IMR-90 (cell line): ENCODE data around the gene AKAP1. TPM values are rescaled to one million over a fixed set of nuclear protein-coding genes. Genes with fewer than 3 reads are reported as not detected.

ENCODE experiments used
- ATAC-seq: fragments of 200-7000 bp; cut with Tn5 transposase; 2 replicates; pipeline ENCODE4 v1.9.1; 2020; ENCODE audit warnings: low read depth, mild to moderate bottlenecking, moderate library complexity
- BruUV-seq: library from RNA; stranded (reverse); fragments of 400-500 nt; replicated peaks from 2 replicates; lab custom pipeline; 2021; lab: Mats Ljungman, UMichigan
- CTCF ChIA-PET: fragments of 300-600 bp; formaldehyde crosslinking; extraction: SDS; loops from one replicate; lab custom pipeline; 2021; ENCODE audit warnings: antibody characterized with exemption; lab: Yijun Ruan, JAX
- POLR2A ChIA-PET: fragments of 300-600 bp; sonication (Branson Sonifier 250); formaldehyde crosslinking; loops from one replicate; lab custom pipeline; 2022; ENCODE audit warnings: antibody characterized with exemption; ENCODE audit not compliant: unreplicated experiment; lab: Charles Lee
- DNase-seq: peaks from one replicate; pipeline ENCODE4 v3.0.0; 2013
- H2AFZ ChIP-seq: replicated peaks from 2 replicates; pipeline ENCODE3; 2013; ENCODE audit warnings: low read length, mild to moderate bottlenecking; ENCODE audit not compliant: poor library complexity
- H2AK5ac ChIP-seq: 2 replicates; pipeline ENCODE4 v1.6.1; 2013; ENCODE audit warnings: low read depth, low read length, inconsistent platforms
- H2AK9ac ChIP-seq: replicated peaks from 2 replicates; pipeline ENCODE3; 2013; ENCODE audit warnings: mild to moderate bottlenecking, low read depth, low read length, moderate library complexity; ENCODE audit not compliant: poor library complexity
- H2BK120ac ChIP-seq: 2 replicates; pipeline ENCODE4 v1.6.1; 2013; ENCODE audit warnings: low read depth, low read length, inconsistent platforms
- H2BK15ac ChIP-seq: 3 replicates; pipeline ENCODE4 v1.6.1; 2013; ENCODE audit warnings: low read depth, low read length, inconsistent platforms
- H2BK20ac ChIP-seq: 2 replicates; pipeline ENCODE4 v1.6.1; 2013; ENCODE audit warnings: low read depth, mild to moderate bottlenecking, inconsistent platforms, low read length, moderate library complexity
- H2BK5ac ChIP-seq: 2 replicates; pipeline ENCODE4 v1.6.1; 2013; ENCODE audit warnings: mild to moderate bottlenecking, low read depth, low read length, inconsistent platforms; ENCODE audit not compliant: poor library complexity, severe bottlenecking
- H3K14ac ChIP-seq: replicated peaks from 2 replicates; pipeline ENCODE4 v1.6.1; 2013; ENCODE audit warnings: low read depth, low read length, inconsistent platforms
- H3K18ac ChIP-seq: 2 replicates; pipeline ENCODE4 v1.6.1; 2013; ENCODE audit warnings: low read depth, low read length, control low read depth
- H3K23ac ChIP-seq: 2 replicates; pipeline ENCODE4 v1.6.1; 2013; ENCODE audit warnings: low read depth, low read length, inconsistent platforms
- H3K27ac ChIP-seq: 2 replicates; pipeline ENCODE4 v1.5.1; 2013; ENCODE audit warnings: mild to moderate bottlenecking, control low read depth, low read length; ENCODE audit not compliant: insufficient read depth
- H3K27me3 ChIP-seq: 2 replicates; pipeline ENCODE4 v1.6.1; 2013; ENCODE audit warnings: low read length; ENCODE audit not compliant: control insufficient read depth, insufficient read depth
- H3K36me3 ChIP-seq: 2 replicates; pipeline ENCODE4 v1.6.1; 2013; ENCODE audit warnings: low read length, mixed read lengths; ENCODE audit not compliant: control insufficient read depth, insufficient read depth
- H3K4ac ChIP-seq: 2 replicates; pipeline ENCODE4 v1.6.1; 2013; ENCODE audit warnings: low read depth, low read length, inconsistent platforms
- H3K4me1 ChIP-seq: 2 replicates; pipeline ENCODE4 v1.6.1; 2013; ENCODE audit warnings: low read length, mixed read lengths; ENCODE audit not compliant: control insufficient read depth, insufficient read depth
- H3K4me2 ChIP-seq: 2 replicates; pipeline ENCODE4 v1.6.1; 2013; ENCODE audit warnings: low read depth, mild to moderate bottlenecking, control low read depth, low read length, moderate library complexity
- H3K4me3 ChIP-seq: 2 replicates; pipeline ENCODE4 v1.5.1; 2013; ENCODE audit warnings: low read depth, mild to moderate bottlenecking, control low read depth, low read length, moderate library complexity; ENCODE audit not compliant: insufficient read depth
- H3K56ac ChIP-seq: 2 replicates; pipeline ENCODE4 v1.6.1; 2013; ENCODE audit warnings: low read length, inconsistent platforms; ENCODE audit not compliant: insufficient read depth; ENCODE audit errors: extremely low read depth
- H3K79me1 ChIP-seq, 2 experiments: 2 replicates each; pipeline ENCODE4 v1.6.1; 2013; ENCODE audit warnings: low read length in 2 of 2, inconsistent platforms in 1 of 2, low read depth in 1 of 2
- H3K9ac ChIP-seq: 2 replicates; pipeline ENCODE4 v1.6.1; 2013; ENCODE audit warnings: low read depth, low read length, control low read depth
- H3K9me1 ChIP-seq: 2 replicates; pipeline ENCODE4 v1.6.1; 2013; ENCODE audit warnings: low read length, inconsistent platforms; ENCODE audit not compliant: insufficient read depth
- H3K9me3 ChIP-seq: 2 replicates; pipeline ENCODE4 v1.6.1; 2013; ENCODE audit warnings: low read length; ENCODE audit not compliant: control insufficient read depth, insufficient read depth
- H4K20me1 ChIP-seq: 2 replicates; pipeline ENCODE4 v1.6.1; 2013; ENCODE audit warnings: low read length, inconsistent platforms; ENCODE audit not compliant: insufficient read depth
- H4K5ac ChIP-seq: 2 replicates; pipeline ENCODE4 v1.6.1; 2013; ENCODE audit warnings: mild to moderate bottlenecking, low read depth, low read length, control low read depth
- H4K8ac ChIP-seq, 2 experiments: 2 replicates each; pipeline ENCODE4 v1.6.1; 2013; ENCODE audit warnings: low read depth in 2 of 2, low read length in 2 of 2, control low read depth in 1 of 2, inconsistent platforms in 1 of 2
- H4K91ac ChIP-seq: 2 replicates; pipeline ENCODE4 v1.6.1; 2013; ENCODE audit warnings: low read depth, low read length, inconsistent platforms; ENCODE audit not compliant: insufficient read depth
- BHLHE40 ChIP-seq: fragments of 150-350 bp; IDR thresholded peaks from 2 replicates; pipeline ENCODE4 v1.6.1; 2016; ENCODE audit warnings: mild to moderate bottlenecking, low read depth, low read length
- CTCF ChIP-seq: conservative IDR thresholded peaks from 2 replicates; pipeline ENCODE4 v1.5.1; 2012; ENCODE audit warnings: mild to moderate bottlenecking, low read depth, low read length, improper control_type of control experiment
- WGBS, 2 experiments: methylation state at CpG; one replicate each; pipeline versions ENCODE4 v1.1.5 to v1.1.7; 2013; ENCODE audit warnings: missing lambda C conversion rate in 2 of 2; ENCODE audit not compliant: insufficient read length in 1 of 2; ENCODE audit errors: extremely low coverage in 2 of 2; 5-methylcytosine and 5-hydroxymethylcytosine counted together
- dilution Hi-C: fragments of 300-500 bp; cut with HindIII; formaldehyde crosslinking; loops from one replicate; pipeline ENCODE4 v1.14.3; 2018; ENCODE audit warnings: low sequenced_read_pairs; ENCODE audit not compliant: unreplicated experiment
- in situ Hi-C: fragments of 300-500 bp; cut with MboI; formaldehyde crosslinking; loops from 3 replicates; pipeline ENCODE4 v1.14.3; 2019; ENCODE audit warnings: low sequenced_read_pairs, inconsistent platforms, mixed read lengths
- intact Hi-C: fragments of 100-400 bp; cut with micrococcal nuclease; formaldehyde crosslinking; loops from 2 replicates; pipeline ENCODE4 v1.10.0; 2022
- polyA plus RNA-seq, 3 experiments: library from polyadenylated mRNA; depleted of rRNA; stranded (reverse); fragments of >200 nt; gene quantifications; 2 replicates each; pipeline ENCODE4 v1.2.3, GENCODE V29; 2012; ENCODE audit warnings: low replicate concordance in 1 of 3
- total RNA-seq: library from RNA; depleted of rRNA; stranded (reverse); fragments of >200 nt; gene quantifications from 2 replicates; pipeline ENCODE4 v1.2.3, GENCODE V29; 2012

The AKAP1 gene
- total and polyA plus RNA-seq, 2 of the 4 experiments (the other 2 are of a cell fraction): 10.2 to 17.4 TPM

GRCh38 chr17:57097832-57098421, 12.9 kb downstream of the AKAP1 start:
- ATAC-seq: peak; percentile 79
- Histone ChIP-seq H4K8ac (no peak overlapping the region), H2AK5ac (no peak overlapping the region), H3K4me1 (no peaks in the 10 kb centered on the region), H3K4me2 (no peak overlapping the region), H4K20me1 (peaks cover 6% of the 10 kb centered on the region), H3K56ac (no peak overlapping the region), H3K79me1 (peaks cover 10 to 11% of the 10 kb centered on the region in 2 experiments; a peak in 2 of 4 replicates), H3K9me3 (no peaks in the 10 kb centered on the region), H4K91ac (no peak overlapping the region), H3K4me3 (no peak overlapping the region), H3K27ac (no peak overlapping the region), H3K18ac (no peak overlapping the region), H3K9ac (no peak overlapping the region), H3K14ac (no peak overlapping the region), H3K4ac (no peak overlapping the region), H2AFZ (no peak overlapping the region), H2BK5ac (no peak overlapping the region), H3K23ac (no peak overlapping the region), H3K9me1 (peaks cover 4% of the 10 kb centered on the region; the same call in 1 of the 2 replicates), H2AK9ac (no peak overlapping the region), H3K27me3 (no peaks in the 10 kb centered on the region), H3K36me3 (no peaks in the 10 kb centered on the region), H2BK20ac (no peak overlapping the region), H2BK15ac (no peak overlapping the region), H4K5ac (no peak overlapping the region), H2BK120ac (no peak overlapping the region)
- no TSS peak for BruUV-seq
- no CpG with 5 or more reads among the region's 2 CpGs for whole genome bisulfite sequencing, 2 experiments
- in situ Hi-C loops (no loop called here), dilution Hi-C loops (no loop called here), intact Hi-C loops (no loop called here)
- DNase-seq: peak; percentile 78
- ChIA-PET CTCF (interaction anchor here (0.5 kb wide), 1 partner anchor 343 kb away, joined by 3 read pairs; no protein-coding TSS in a partner anchor), POLR2A (no interaction called here)
- TF ChIP-seq CTCF (no peak), BHLHE40 (peak; percentile 23; the same call in 1 of the 2 replicates)
